Measurements from ENCODE around the gene WWOX. TPM values are rescaled to one million over a fixed set of nuclear protein-coding genes. Genes with fewer than 3 reads are reported as not detected.

WWOX gene
- total RNA-seq, 1 experiment from 2014 or later, result 28.3 TPM

DNA sequence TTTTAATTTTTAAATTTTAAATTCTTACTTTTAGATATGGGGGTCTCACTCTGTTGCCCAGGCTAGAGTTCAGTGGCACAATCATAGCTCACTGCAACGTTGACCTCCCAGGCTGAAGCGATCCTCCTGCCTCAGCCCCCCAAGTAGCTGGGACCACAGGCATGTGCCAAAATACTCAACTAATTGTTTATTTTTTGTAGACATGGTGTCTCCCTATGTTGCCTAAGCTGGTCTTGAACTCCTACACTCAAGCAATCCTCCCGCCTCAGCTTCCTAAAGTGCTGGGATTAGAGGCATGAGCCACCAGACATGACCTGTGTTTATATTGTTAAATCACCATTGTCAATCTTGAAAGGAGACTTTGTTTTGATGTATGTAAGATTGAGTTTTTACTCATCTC, 332.2 kb downstream of the WWOX start:
- no peaks in the 10 kb centered on the region for H3K4me1 ChIP-seq (ENCODE audit: insufficient read depth, low read length)
- no peak overlapping the region for H3K4me2 ChIP-seq (ENCODE audit: low read length)
- H3F3A ChIP-seq (ENCODE audit: low read length, unreplicated experiment), result no peaks in the 10 kb centered on the region
- TF ChIP-seq, protein P1, sequence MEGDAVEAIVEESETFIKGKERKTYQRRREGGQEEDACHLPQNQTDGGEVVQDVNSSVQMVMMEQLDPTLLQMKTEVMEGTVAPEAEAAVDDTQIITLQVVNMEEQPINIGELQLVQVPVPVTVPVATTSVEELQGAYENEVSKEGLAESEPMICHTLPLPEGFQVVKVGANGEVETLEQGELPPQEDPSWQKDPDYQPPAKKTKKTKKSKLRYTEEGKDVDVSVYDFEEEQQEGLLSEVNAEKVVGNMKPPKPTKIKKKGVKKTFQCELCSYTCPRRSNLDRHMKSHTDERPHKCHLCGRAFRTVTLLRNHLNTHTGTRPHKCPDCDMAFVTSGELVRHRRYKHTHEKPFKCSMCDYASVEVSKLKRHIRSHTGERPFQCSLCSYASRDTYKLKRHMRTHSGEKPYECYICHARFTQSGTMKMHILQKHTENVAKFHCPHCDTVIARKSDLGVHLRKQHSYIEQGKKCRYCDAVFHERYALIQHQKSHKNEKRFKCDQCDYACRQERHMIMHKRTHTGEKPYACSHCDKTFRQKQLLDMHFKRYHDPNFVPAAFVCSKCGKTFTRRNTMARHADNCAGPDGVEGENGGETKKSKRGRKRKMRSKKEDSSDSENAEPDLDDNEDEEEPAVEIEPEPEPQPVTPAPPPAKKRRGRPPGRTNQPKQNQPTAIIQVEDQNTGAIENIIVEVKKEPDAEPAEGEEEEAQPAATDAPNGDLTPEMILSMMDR (conservative IDR thresholded peaks at IDR 0.05; ENCODE audit: low read depth, low read length), result no peak
- TF ChIP-seq EZH2phosphoT487 (IDR thresholded peaks at IDR 0.05; ENCODE audit: borderline replicate concordance, low read length) (no peak), EZH2 (IDR thresholded peaks at IDR 0.05; ENCODE audit: low read length, unreplicated experiment) (no peak)
- ChIA-PET CTCF (no interaction called here), POLR2A (ENCODE audit: unreplicated experiment) (no interaction called here)
- no peaks in the 10 kb centered on the region for H3K36me3 ChIP-seq (ENCODE audit: low read depth, low read length)
- no peaks in the 10 kb centered on the region for H3K79me2 ChIP-seq (ENCODE audit: low read length)
- no peaks in the 10 kb centered on the region for H3K9me3 ChIP-seq (ENCODE audit: low read length)
- H3K4me3 ChIP-seq (ENCODE audit: low read length), result no peak overlapping the region
- ATAC-seq (no peak), DNase-seq (no peak)
- H3K9ac ChIP-seq (ENCODE audit: low read length), result no peak overlapping the region
- H3K27me3 ChIP-seq (ENCODE audit: low read length), result no peaks in the 10 kb centered on the region
- H4K20me1 ChIP-seq (ENCODE audit: low read length), result no peaks in the 10 kb centered on the region
- no peak overlapping the region for H3K27ac ChIP-seq (ENCODE audit: low read length)
- intact Hi-C loops (cut with micrococcal nuclease), result no loop called here
- BruUV-seq (replicated peaks), result no TSS peak
- no peak overlapping the region for H2AFZ ChIP-seq (ENCODE audit: low read length)
- no peaks in the 10 kb centered on the region for H3K9me2 ChIP-seq (replicated peaks; ENCODE audit: low read length)

DNA sequence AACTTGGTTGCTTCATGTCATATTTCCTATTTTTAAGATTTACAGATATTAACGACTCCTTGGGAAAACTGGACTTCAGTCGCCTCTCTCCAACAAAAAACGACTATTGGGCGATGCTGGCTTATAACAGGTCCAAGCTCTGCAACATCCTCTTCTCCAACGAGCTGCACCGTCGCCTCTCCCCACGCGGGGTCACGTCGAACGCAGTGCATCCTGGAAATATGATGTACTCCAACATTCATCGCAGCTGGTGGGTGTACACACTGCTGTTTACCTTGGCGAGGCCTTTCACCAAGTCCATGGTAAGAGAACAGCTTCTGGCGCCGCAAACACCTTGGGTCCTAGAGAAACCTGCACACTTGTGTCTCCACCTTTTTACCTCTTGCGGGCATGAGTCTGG, 333.0 kb downstream of the WWOX start:
- H3K9ac ChIP-seq (ENCODE audit: low read length), result no peak overlapping the region
- H3K9me3 ChIP-seq (ENCODE audit: low read length), result no peaks in the 10 kb centered on the region
- CTCF ChIA-PET, result no interaction called here
- no peak for TF ChIP-seq EZH2phosphoT487 (IDR thresholded peaks at IDR 0.05; ENCODE audit: borderline replicate concordance, low read length)
- TF ChIP-seq EZH2 (IDR thresholded peaks at IDR 0.05; ENCODE audit: low read length, unreplicated experiment), result no peak
- TF ChIP-seq, protein P1 (conservative IDR thresholded peaks at IDR 0.05; ENCODE audit: low read depth, low read length), result no peak
- no peak overlapping the region for H3K4me3 ChIP-seq (ENCODE audit: low read length)
- no peaks in the 10 kb centered on the region; the same call in 1 of the 2 replicates for H3K36me3 ChIP-seq (ENCODE audit: low read depth, low read length)
- DNase-seq (no peak), ATAC-seq (no peak)
- no peaks in the 10 kb centered on the region for H3F3A ChIP-seq (ENCODE audit: low read length, unreplicated experiment)
- H2AFZ ChIP-seq (ENCODE audit: low read length), result no peak overlapping the region
- no peak overlapping the region for H3K4me2 ChIP-seq (ENCODE audit: low read length)
- no TSS peak for BruUV-seq (replicated peaks)
- no peaks in the 10 kb centered on the region for H4K20me1 ChIP-seq (ENCODE audit: low read length)
- no peaks in the 10 kb centered on the region for H3K4me1 ChIP-seq (ENCODE audit: insufficient read depth, low read length)
- H3K27me3 ChIP-seq (ENCODE audit: low read length), result no peaks in the 10 kb centered on the region
- H3K79me2 ChIP-seq (ENCODE audit: low read length), result no peaks in the 10 kb centered on the region
- intact Hi-C loops (cut with micrococcal nuclease), result no loop called here
- POLR2A ChIA-PET (ENCODE audit: unreplicated experiment), result no interaction called here
- no peaks in the 10 kb centered on the region for H3K9me2 ChIP-seq (replicated peaks; ENCODE audit: low read length)
- H3K27ac ChIP-seq (ENCODE audit: low read length), result no peak overlapping the region

DNA sequence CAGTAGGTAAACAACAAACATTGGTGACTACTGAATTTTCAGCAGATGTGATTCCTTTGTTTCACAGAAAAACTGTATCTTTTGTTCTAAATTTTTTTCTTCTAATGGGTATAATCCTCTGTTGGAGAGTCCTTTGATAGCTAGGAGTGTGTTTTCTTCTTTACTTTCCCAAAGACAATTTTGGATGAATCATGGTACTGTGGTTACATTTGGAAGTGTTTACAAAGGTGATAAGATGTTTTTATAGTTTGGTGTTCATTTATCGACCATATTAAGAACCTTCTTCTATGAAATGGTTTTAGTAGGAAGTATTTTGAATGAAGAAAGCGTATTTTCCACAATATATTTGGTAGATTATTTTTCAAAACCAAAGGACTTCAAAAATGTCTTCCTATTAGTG, 333.7 kb downstream of the WWOX start:
- intact Hi-C loops (cut with micrococcal nuclease), result no loop called here
- Histone ChIP-seq H3K9me2 (replicated peaks; ENCODE audit: low read length) (no peaks in the 10 kb centered on the region), H3K4me1 (ENCODE audit: insufficient read depth, low read length) (no peaks in the 10 kb centered on the region), H4K20me1 (ENCODE audit: low read length) (no peaks in the 10 kb centered on the region), H3K79me2 (ENCODE audit: low read length) (no peaks in the 10 kb centered on the region), H3K4me2 (ENCODE audit: low read length) (no peak overlapping the region), H3K9me3 (ENCODE audit: low read length) (no peaks in the 10 kb centered on the region), H2AFZ (ENCODE audit: low read length) (no peak overlapping the region), H3K27ac (ENCODE audit: low read length) (no peak overlapping the region), H3F3A (ENCODE audit: low read length, unreplicated experiment) (no peaks in the 10 kb centered on the region), H3K36me3 (ENCODE audit: low read depth, low read length) (no peaks in the 10 kb centered on the region; the same call in 1 of the 2 replicates), H3K27me3 (ENCODE audit: low read length) (no peaks in the 10 kb centered on the region), H3K4me3 (ENCODE audit: low read length) (no peak overlapping the region), H3K9ac (ENCODE audit: low read length) (no peak overlapping the region)
- DNase-seq (no peak), ATAC-seq (no peak)
- BruUV-seq (replicated peaks), result no TSS peak
- ChIA-PET CTCF (no interaction called here), POLR2A (ENCODE audit: unreplicated experiment) (no interaction called here)
- TF ChIP-seq, protein P1 (conservative IDR thresholded peaks at IDR 0.05; ENCODE audit: low read depth, low read length), result no peak
- TF ChIP-seq EZH2 (IDR thresholded peaks at IDR 0.05; ENCODE audit: low read length, unreplicated experiment), result no peak
- no peak for TF ChIP-seq EZH2phosphoT487 (IDR thresholded peaks at IDR 0.05; ENCODE audit: borderline replicate concordance, low read length)
